ENCODE data around the gene GCA.

The GCA gene

DNA sequence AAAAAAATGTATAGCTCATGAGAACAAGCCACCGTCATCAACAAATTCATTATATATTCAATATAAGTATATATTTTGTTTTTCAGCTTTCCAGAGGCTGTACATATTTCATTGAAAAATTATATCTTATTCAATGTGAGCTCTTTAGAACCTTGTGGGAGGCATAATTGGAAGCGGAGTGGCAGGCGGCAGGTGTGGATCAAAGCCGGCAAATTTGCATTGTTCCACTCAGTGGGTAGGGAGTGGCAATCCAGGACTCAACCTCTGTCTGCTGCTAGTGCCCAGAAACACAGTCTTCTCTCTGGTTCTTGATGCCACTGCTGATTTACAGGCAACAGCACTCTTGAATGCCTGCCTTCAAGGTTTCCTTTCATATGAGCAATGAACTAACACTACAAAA lies 46.9 kb downstream of the GCA start:
- no peak for TF ChIP-seq POLR2AphosphoS5 (IDR thresholded peaks at IDR 0.05; ENCODE audit: low read depth, low read length)
- TF ChIP-seq SIN3A (IDR thresholded peaks at IDR 0.05; ENCODE audit: borderline replicate concordance, insufficient read depth, low read length): no peak
- no peak for TF ChIP-seq TAF1 (IDR thresholded peaks at IDR 0.05; ENCODE audit: borderline replicate concordance, insufficient read depth, low read length)
- TF ChIP-seq, protein P1, sequence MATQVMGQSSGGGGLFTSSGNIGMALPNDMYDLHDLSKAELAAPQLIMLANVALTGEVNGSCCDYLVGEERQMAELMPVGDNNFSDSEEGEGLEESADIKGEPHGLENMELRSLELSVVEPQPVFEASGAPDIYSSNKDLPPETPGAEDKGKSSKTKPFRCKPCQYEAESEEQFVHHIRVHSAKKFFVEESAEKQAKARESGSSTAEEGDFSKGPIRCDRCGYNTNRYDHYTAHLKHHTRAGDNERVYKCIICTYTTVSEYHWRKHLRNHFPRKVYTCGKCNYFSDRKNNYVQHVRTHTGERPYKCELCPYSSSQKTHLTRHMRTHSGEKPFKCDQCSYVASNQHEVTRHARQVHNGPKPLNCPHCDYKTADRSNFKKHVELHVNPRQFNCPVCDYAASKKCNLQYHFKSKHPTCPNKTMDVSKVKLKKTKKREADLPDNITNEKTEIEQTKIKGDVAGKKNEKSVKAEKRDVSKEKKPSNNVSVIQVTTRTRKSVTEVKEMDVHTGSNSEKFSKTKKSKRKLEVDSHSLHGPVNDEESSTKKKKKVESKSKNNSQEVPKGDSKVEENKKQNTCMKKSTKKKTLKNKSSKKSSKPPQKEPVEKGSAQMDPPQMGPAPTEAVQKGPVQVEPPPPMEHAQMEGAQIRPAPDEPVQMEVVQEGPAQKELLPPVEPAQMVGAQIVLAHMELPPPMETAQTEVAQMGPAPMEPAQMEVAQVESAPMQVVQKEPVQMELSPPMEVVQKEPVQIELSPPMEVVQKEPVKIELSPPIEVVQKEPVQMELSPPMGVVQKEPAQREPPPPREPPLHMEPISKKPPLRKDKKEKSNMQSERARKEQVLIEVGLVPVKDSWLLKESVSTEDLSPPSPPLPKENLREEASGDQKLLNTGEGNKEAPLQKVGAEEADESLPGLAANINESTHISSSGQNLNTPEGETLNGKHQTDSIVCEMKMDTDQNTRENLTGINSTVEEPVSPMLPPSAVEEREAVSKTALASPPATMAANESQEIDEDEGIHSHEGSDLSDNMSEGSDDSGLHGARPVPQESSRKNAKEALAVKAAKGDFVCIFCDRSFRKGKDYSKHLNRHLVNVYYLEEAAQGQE (IDR thresholded peaks at IDR 0.05; ENCODE audit: insufficient read depth in 1 of 2, low read depth in 2 of 2, low read length in 2 of 2): no peak
- no peak for TF ChIP-seq FOXP2 (optimal IDR thresholded peaks at IDR 0.05; ENCODE audit: borderline replicate concordance, extremely low read depth, extremely low read length, insufficient read depth)

GRCh38 chr2:162400336-162400735 lies 56.4 kb downstream of the GCA start:
- TF ChIP-seq TAF1 (IDR thresholded peaks at IDR 0.05; ENCODE audit: borderline replicate concordance, insufficient read depth, low read length): no peak
- TF ChIP-seq SIN3A (IDR thresholded peaks at IDR 0.05; ENCODE audit: borderline replicate concordance, insufficient read depth, low read length): no peak
- TF ChIP-seq, protein P1 (IDR thresholded peaks at IDR 0.05; ENCODE audit: insufficient read depth in 1 of 2, low read depth in 2 of 2, low read length in 2 of 2): no peak
- no peak for TF ChIP-seq FOXP2 (optimal IDR thresholded peaks at IDR 0.05; ENCODE audit: borderline replicate concordance, extremely low read depth, extremely low read length, insufficient read depth)
- TF ChIP-seq POLR2AphosphoS5 (IDR thresholded peaks at IDR 0.05; ENCODE audit: low read depth, low read length): no peak

DNA sequence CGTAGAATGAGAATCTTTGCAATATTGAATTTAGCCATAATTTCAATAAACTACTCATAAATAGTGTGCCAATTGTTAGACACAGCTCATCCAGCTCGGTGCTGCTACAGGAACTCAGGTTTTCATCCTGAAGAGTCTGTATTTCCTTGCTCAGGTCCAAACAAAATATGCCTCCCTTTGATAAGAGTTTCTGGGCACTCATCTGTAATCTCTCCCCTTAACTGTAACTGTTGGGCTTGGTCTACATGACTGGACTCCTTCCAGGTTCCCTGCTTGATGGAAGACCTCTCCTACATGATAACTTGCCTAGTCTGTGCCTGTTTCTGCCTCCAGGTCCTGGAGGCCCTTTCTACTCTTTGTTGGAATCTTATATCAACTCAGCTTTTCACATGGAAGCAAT lies 57.9 kb downstream of the GCA start:
- TF ChIP-seq SIN3A (IDR thresholded peaks at IDR 0.05; ENCODE audit: borderline replicate concordance, insufficient read depth, low read length): no peak
- no peak for TF ChIP-seq FOXP2 (optimal IDR thresholded peaks at IDR 0.05; ENCODE audit: borderline replicate concordance, extremely low read depth, extremely low read length, insufficient read depth)
- TF ChIP-seq POLR2AphosphoS5 (IDR thresholded peaks at IDR 0.05; ENCODE audit: low read depth, low read length): no peak
- TF ChIP-seq TAF1 (IDR thresholded peaks at IDR 0.05; ENCODE audit: borderline replicate concordance, insufficient read depth, low read length): no peak
- TF ChIP-seq, protein P1 (IDR thresholded peaks at IDR 0.05; ENCODE audit: insufficient read depth in 1 of 2, low read depth in 2 of 2, low read length in 2 of 2): no peak

DNA sequence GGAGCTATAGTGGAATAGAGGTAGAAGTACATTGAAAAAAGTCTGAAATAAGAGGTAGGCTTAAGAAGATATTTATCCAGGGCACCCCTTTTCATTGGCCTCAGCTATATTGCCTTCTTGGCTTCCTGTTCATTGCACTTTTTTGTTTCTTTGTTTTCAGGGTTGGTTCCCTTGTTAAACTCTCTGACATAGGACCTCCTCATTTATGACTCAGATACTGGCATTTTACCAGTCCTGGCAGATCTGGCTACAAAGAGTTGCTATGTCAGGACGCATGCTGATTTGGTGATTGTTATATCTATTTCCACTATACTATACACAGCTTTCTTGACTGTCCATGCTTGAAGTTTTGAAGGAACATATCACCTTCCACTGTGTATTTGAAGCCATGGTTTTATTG lies 60.0 kb downstream of the GCA start:
- no peak for TF ChIP-seq SIN3A (IDR thresholded peaks at IDR 0.05; ENCODE audit: borderline replicate concordance, insufficient read depth, low read length)
